ENCODE results near the gene DIP2B.

DNA sequence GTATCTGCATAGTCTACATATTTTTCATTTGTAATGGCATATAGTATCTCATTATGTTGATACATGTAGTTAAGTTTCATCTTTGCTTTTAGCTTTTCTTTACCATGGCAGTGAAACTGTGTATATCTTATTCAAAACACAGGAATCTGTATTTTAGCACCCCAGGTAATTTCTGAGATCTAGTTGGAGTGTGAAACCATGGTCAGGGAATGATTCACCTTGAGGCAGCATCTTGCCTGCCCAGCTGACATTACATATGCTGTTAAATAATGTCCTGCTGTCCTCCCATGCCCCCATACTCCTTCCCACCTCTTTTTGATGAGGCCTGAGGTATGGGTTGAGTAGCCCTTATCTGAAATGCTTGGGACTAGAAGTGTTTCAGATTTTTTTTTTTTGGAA, 133.7 kb downstream of the DIP2B start:
- no peak for TF ChIP-seq SUZ12 (IDR thresholded peaks at IDR 0.05)
- TF ChIP-seq FOXM1 (IDR thresholded peaks at IDR 0.05; ENCODE audit: borderline replicate concordance), result no peak

Data from HEK293T (cell line).